Measurements from ENCODE around the gene HHAT.

DNA sequence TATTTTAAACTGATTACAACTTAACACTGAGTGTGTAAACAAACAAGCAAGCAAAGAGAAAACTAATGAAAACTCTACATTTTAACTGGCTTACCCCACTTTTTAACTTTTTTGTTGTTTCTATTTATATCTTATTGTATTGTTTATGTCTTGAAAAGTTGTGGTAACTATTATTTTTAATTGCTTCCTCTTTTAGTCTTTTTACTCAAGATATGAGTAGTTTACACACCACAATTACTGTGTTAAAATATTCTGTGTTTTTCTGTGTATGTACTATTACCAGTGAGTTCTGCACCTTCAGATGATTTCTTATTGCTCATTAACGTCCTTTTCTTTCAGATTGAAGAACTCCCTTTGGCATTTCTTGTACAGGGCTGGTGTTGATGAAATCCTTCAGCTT, 4.7 kb upstream of the HHAT start:
- TF ChIP-seq RAD21 (IDR thresholded peaks at IDR 0.05; ENCODE audit: low read length) = no peak
- no peak for TF ChIP-seq ELK1 (IDR thresholded peaks at IDR 0.05; ENCODE audit: borderline replicate concordance, low read depth, low read length)
- no peak for TF ChIP-seq CTCF (conservative IDR thresholded peaks at IDR 0.05; ENCODE audit: low read depth, low read length)
- no peak for TF ChIP-seq SMC3 (IDR thresholded peaks at IDR 0.05; ENCODE audit: low read depth, low read length)
- TF ChIP-seq POLR2A (IDR thresholded peaks at IDR 0.05; ENCODE audit: low read depth, low read length) = no peak
- TF ChIP-seq RCOR1 (IDR thresholded peaks at IDR 0.05; ENCODE audit: insufficient replicate concordance, low read length) = no peak
- TF ChIP-seq RFX5 (IDR thresholded peaks at IDR 0.05; ENCODE audit: low read depth, low read length) = no peak
- TF ChIP-seq CHD1 (IDR thresholded peaks at IDR 0.05; ENCODE audit: low read depth, low read length) = no peak
- no peak for TF ChIP-seq NFE2L2 (IDR thresholded peaks at IDR 0.05; ENCODE audit: low read depth, low read length)
- TF ChIP-seq CEBPB (IDR thresholded peaks at IDR 0.05; ENCODE audit: low read depth, low read length) = no peak
- no peak for TF ChIP-seq FOS (IDR thresholded peaks at IDR 0.05; ENCODE audit: low read depth, low read length)
- TF ChIP-seq BHLHE40 (IDR thresholded peaks at IDR 0.05; ENCODE audit: low read depth, low read length) = no peak
